ENCODE results near the gene GFY. TPM values are rescaled to one million over a fixed set of nuclear protein-coding genes. Genes with fewer than 3 reads are reported as not detected.
A peak's percentile ranks its signal among the peaks of the same experiment; 100 is the strongest.
"Not testable (repeated sequence)": the region's sequence is repeated elsewhere in the genome, so short reads cannot be mapped to it uniquely, and the experiment has no call there.

The GFY gene
- total and polyA plus RNA-seq, 2 donors (not counting 1 experiment from before 2014, with no cell fraction given): not detected

DNA sequence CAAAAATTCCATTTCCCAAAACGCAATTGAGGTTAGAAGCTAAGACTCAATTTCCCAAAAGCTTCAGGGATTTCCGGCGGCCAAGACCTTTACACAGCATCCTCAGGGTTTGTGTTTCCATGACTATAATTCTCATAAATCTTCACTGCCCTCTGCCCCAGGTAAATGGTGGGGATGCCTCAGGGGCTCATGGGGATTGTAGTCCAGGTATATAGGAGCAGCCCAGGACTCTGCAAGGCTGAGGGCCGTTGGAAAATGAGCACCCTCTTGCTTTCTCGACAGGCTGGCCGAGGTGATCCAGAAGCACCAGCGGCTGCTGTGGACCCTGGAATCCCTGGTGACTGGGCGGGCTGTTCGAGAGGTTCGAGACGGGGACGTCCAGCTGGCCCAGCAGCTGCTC, 34.2 kb downstream of the GFY start:
- TF ChIP-seq, protein P1, sequence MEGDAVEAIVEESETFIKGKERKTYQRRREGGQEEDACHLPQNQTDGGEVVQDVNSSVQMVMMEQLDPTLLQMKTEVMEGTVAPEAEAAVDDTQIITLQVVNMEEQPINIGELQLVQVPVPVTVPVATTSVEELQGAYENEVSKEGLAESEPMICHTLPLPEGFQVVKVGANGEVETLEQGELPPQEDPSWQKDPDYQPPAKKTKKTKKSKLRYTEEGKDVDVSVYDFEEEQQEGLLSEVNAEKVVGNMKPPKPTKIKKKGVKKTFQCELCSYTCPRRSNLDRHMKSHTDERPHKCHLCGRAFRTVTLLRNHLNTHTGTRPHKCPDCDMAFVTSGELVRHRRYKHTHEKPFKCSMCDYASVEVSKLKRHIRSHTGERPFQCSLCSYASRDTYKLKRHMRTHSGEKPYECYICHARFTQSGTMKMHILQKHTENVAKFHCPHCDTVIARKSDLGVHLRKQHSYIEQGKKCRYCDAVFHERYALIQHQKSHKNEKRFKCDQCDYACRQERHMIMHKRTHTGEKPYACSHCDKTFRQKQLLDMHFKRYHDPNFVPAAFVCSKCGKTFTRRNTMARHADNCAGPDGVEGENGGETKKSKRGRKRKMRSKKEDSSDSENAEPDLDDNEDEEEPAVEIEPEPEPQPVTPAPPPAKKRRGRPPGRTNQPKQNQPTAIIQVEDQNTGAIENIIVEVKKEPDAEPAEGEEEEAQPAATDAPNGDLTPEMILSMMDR (IDR thresholded peaks at IDR 0.05): no peak
- TF ChIP-seq EZH2 (IDR thresholded peaks at IDR 0.05; ENCODE audit: borderline replicate concordance, insufficient read depth, low read depth, low read length, poor library complexity, severe bottlenecking): no peak
- POLR2A ChIA-PET: no interaction called here
- H3K27me3 ChIP-seq (replicated peaks in 1 of 4; ENCODE audit: control extremely low read depth in 1 of 4, control insufficient read depth in 3 of 4, insufficient read depth in 4 of 4, low read length in 3 of 4): no peaks in the 10 kb centered on the region
- DNase-seq (no peak), ATAC-seq (ENCODE audit: low read depth) (no peak)
- H3K9me3 ChIP-seq (ENCODE audit: control extremely low read depth in 1 of 3, control insufficient read depth in 2 of 3, insufficient read depth in 1 of 3, low read length in 2 of 3): peaks cover 0 to 2% (median 0%) of the 10 kb centered on the region in 3 donors
- H3K27ac Mint-ChIP-seq: peak overlapping the region; percentile 6
- no peaks in the 10 kb centered on the region for H3K27me3 Mint-ChIP-seq
- H2AFZ ChIP-seq (ENCODE audit: insufficient read depth, low read depth, low read length, poor library complexity, severe bottlenecking): no peak overlapping the region
- H3K36me3 ChIP-seq (replicated peaks in 1 of 2; ENCODE audit: control extremely low read depth in 1 of 2, control insufficient read depth in 1 of 2, extremely low read depth in 1 of 2, insufficient read depth in 2 of 2, low read length in 1 of 2): peaks cover 0 to 56% of the 10 kb centered on the region in 2 experiments
- no peak overlapping the region for H3K4me2 ChIP-seq (replicated peaks; ENCODE audit: low read depth, low read length, poor library complexity, severe bottlenecking)
- H3K4me1 ChIP-seq (ENCODE audit: control insufficient read depth in 2 of 2, insufficient read depth in 2 of 2, low read length in 2 of 2): peaks cover 3 to 13% of the 10 kb centered on the region in 2 donors
- intact Hi-C loops (cut with micrococcal nuclease): no loop called here
- H3K79me2 ChIP-seq (ENCODE audit: control insufficient read depth, insufficient read depth, low read length): peaks cover 63% of the 10 kb centered on the region
- no peak overlapping the region for H3K4me3 ChIP-seq (ENCODE audit: control extremely low read depth in 1 of 5, extremely low read depth in 1 of 5, insufficient read depth in 1 of 5, low read depth in 2 of 5, low read length in 4 of 5)
- H3K4me3 Mint-ChIP-seq: no peak overlapping the region
- H3K27ac ChIP-seq (ENCODE audit: low read length in 2 of 2): no peak overlapping the region
- CTCF ChIA-PET: interaction anchor here (1.2 kb wide), 1 partner anchor 87 kb away, joined by 4 read pairs; no protein-coding TSS in a partner anchor
- H3K4me1 Mint-ChIP-seq: peaks cover 8% of the 10 kb centered on the region
- peaks cover 35% of the 10 kb centered on the region for H4K20me1 ChIP-seq (ENCODE audit: control insufficient read depth, insufficient read depth, low read length, poor library complexity, severe bottlenecking)
- no peak overlapping the region for H3K9ac ChIP-seq (ENCODE audit: low read length)
- no peaks in the 10 kb centered on the region for H3K9me3 Mint-ChIP-seq (ENCODE audit: insufficient read depth)
- WGBS (ENCODE audit: insufficient coverage): 91% methylated on average over 10 of the region's 12 CpGs

GRCh38 chr19:49461130-49461529, 35.9 kb downstream of the GFY start:
- not testable (repeated sequence) for ATAC-seq (ENCODE audit: low read depth); H3K4me3 Mint-ChIP-seq
- POLR2A ChIA-PET: interaction anchor here (0.6 to 0.7 kb wide), 2 partner anchors 52 to 148 kb away, joined by 3 read pairs; partner anchors contain the start of gene FCGRT

More at GRCh38 chr19:49461130-49461529, 35.9 kb downstream of the GFY start:
- H3K27me3 Mint-ChIP-seq; H3K4me2 ChIP-seq (replicated peaks; ENCODE audit: low read depth, low read length, poor library complexity, severe bottlenecking); H3K9me3 ChIP-seq (ENCODE audit: control extremely low read depth in 1 of 3, control insufficient read depth in 2 of 3, insufficient read depth in 1 of 3, low read length in 2 of 3); H3K27me3 ChIP-seq (replicated peaks in 1 of 4; ENCODE audit: control extremely low read depth in 1 of 4, control insufficient read depth in 3 of 4, insufficient read depth in 4 of 4, low read length in 3 of 4); intact Hi-C loops (cut with micrococcal nuclease); H3K4me3 ChIP-seq (ENCODE audit: control extremely low read depth in 1 of 5, extremely low read depth in 1 of 5, insufficient read depth in 1 of 5, low read depth in 2 of 5, low read length in 4 of 5); H3K9ac ChIP-seq (ENCODE audit: low read length); H3K27ac Mint-ChIP-seq; H3K27ac ChIP-seq (ENCODE audit: low read length in 2 of 2); H3K4me1 ChIP-seq (ENCODE audit: control insufficient read depth in 2 of 2, insufficient read depth in 2 of 2, low read length in 2 of 2); H2AFZ ChIP-seq (ENCODE audit: insufficient read depth, low read depth, low read length, poor library complexity, severe bottlenecking); DNase-seq; H3K9me3 Mint-ChIP-seq (ENCODE audit: insufficient read depth); H3K4me1 Mint-ChIP-seq; CTCF ChIA-PET: not testable (repeated sequence)
- peaks cover 47% of the 10 kb centered on the region for H3K79me2 ChIP-seq (ENCODE audit: control insufficient read depth, insufficient read depth, low read length)
- no CpG with 5 or more reads among the region's 1 CpG for WGBS (ENCODE audit: insufficient coverage)
- peaks cover 0 to 67% of the 10 kb centered on the region in 2 experiments for H3K36me3 ChIP-seq (replicated peaks in 1 of 2; ENCODE audit: control extremely low read depth in 1 of 2, control insufficient read depth in 1 of 2, extremely low read depth in 1 of 2, insufficient read depth in 2 of 2, low read length in 1 of 2)
- H4K20me1 ChIP-seq (ENCODE audit: control insufficient read depth, insufficient read depth, low read length, poor library complexity, severe bottlenecking): peaks cover 33% of the 10 kb centered on the region

All from B cell (primary cell).